Muscle layer of colon (tissue), 2 donors: ENCODE data around the gene NOXO1.

Experiments
- H3K27ac ChIP-seq: one replicate; pipeline ENCODE4 v1.7.0; 2013; ENCODE audit warnings: low read depth, mild to moderate bottlenecking, low read length, moderate library complexity
- H3K27me3 ChIP-seq, 2 donors: one replicate each; pipeline ENCODE4 v1.7.0; 2013; ENCODE audit warnings: low read length in 2 of 2, mild to moderate bottlenecking in 2 of 2; ENCODE audit not compliant: insufficient read depth in 2 of 2, control insufficient read depth in 1 of 2
- H3K36me3 ChIP-seq: one replicate; pipeline ENCODE4 v1.7.0; 2013; ENCODE audit warnings: mild to moderate bottlenecking, low read length; ENCODE audit not compliant: insufficient read depth
- H3K4me1 ChIP-seq: one replicate; pipeline ENCODE4 v1.7.0; 2013; ENCODE audit warnings: mild to moderate bottlenecking, low read length; ENCODE audit not compliant: insufficient read depth
- H3K4me3 ChIP-seq, 2 donors: one replicate each; pipeline ENCODE4 v1.7.0; 2013; ENCODE audit warnings: low read length in 2 of 2, low read depth in 1 of 2, mild to moderate bottlenecking in 1 of 2, moderate library complexity in 1 of 2
- H3K9ac ChIP-seq: one replicate; pipeline ENCODE4 v1.7.0; 2013; ENCODE audit warnings: low read length
- H3K9me3 ChIP-seq: one replicate; pipeline ENCODE4 v1.7.0; 2013; ENCODE audit warnings: mild to moderate bottlenecking, low read length
- donor health status: abdominal sarcoma.
- donor health status: Adenocarcinoma of cecum.

Gene NOXO1

DNA sequence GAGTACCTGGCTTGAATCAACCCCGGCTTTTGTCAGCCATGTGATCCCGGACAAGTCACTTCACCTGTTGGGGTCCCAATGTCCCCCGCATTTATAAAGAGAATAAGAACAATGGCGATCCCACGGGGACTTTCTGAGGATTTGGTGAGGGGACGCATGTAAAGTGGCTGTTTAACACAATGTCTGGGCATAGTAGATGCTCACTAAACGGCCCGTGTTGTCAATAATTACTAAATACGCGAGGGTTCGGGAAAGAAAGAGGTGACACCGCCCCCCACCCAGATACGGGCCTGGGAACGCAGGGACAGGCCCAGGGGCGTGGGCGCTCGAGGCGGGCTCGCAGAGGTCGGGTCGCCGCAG is 10.3 kb upstream of the NOXO1 start:
- H3K4me3 ChIP-seq: peak overlapping the region in 1 of 2 donors; percentile 32
- H3K36me3 ChIP-seq: peaks cover 5% of the 10 kb centered on the region
- H3K9ac ChIP-seq: no peak overlapping the region
- peaks cover 26 to 42% of the 10 kb centered on the region in 2 donors for H3K27me3 ChIP-seq
- H3K4me1 ChIP-seq: peaks cover 11% of the 10 kb centered on the region
- no peak overlapping the region for H3K27ac ChIP-seq
- H3K9me3 ChIP-seq: no peaks in the 10 kb centered on the region

GRCh38 chr16:1991135-1991551 is 9.9 kb upstream of the NOXO1 start:
- no peak overlapping the region for H3K27ac ChIP-seq
- peaks cover 11% of the 10 kb centered on the region for H3K4me1 ChIP-seq
- H3K27me3 ChIP-seq: peaks cover 26 to 42% of the 10 kb centered on the region in 2 donors
- H3K9me3 ChIP-seq: no peaks in the 10 kb centered on the region
- H3K4me3 ChIP-seq: peak overlapping the region in 1 of 2 donors; percentile 32
- H3K36me3 ChIP-seq: peaks cover 10% of the 10 kb centered on the region
- no peak overlapping the region for H3K9ac ChIP-seq

GRCh38 chr16:1990351-1991134 is 9.3 kb upstream of the NOXO1 start:
- Histone ChIP-seq H3K4me3 (no peak overlapping the region), H3K27ac (no peak overlapping the region), H3K9ac (no peak overlapping the region), H3K36me3 (peaks cover 15% of the 10 kb centered on the region), H3K9me3 (no peaks in the 10 kb centered on the region), H3K27me3 (peaks cover 26 to 42% of the 10 kb centered on the region in 2 donors), H3K4me1 (peaks cover 11% of the 10 kb centered on the region)

DNA sequence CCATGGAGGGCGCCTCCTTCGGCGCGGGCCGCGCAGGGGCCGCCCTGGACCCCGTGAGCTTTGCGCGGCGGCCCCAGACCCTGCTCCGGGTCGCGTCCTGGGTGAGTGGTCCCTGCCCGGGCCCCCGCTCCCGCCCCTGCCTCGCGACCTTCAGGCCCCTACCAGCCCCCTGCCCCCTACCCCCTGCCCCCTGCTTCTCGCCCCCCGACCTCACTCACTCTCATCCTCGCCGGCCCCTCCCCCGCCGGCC is 8.8 kb upstream of the NOXO1 start:
- Histone ChIP-seq H3K9me3 (no peaks in the 10 kb centered on the region), H3K4me1 (peaks cover 16% of the 10 kb centered on the region), H3K9ac (no peak overlapping the region), H3K4me3 (no peak overlapping the region), H3K27ac (no peak overlapping the region), H3K36me3 (peaks cover 15% of the 10 kb centered on the region), H3K27me3 (peaks cover 26 to 42% of the 10 kb centered on the region in 2 donors)

DNA sequence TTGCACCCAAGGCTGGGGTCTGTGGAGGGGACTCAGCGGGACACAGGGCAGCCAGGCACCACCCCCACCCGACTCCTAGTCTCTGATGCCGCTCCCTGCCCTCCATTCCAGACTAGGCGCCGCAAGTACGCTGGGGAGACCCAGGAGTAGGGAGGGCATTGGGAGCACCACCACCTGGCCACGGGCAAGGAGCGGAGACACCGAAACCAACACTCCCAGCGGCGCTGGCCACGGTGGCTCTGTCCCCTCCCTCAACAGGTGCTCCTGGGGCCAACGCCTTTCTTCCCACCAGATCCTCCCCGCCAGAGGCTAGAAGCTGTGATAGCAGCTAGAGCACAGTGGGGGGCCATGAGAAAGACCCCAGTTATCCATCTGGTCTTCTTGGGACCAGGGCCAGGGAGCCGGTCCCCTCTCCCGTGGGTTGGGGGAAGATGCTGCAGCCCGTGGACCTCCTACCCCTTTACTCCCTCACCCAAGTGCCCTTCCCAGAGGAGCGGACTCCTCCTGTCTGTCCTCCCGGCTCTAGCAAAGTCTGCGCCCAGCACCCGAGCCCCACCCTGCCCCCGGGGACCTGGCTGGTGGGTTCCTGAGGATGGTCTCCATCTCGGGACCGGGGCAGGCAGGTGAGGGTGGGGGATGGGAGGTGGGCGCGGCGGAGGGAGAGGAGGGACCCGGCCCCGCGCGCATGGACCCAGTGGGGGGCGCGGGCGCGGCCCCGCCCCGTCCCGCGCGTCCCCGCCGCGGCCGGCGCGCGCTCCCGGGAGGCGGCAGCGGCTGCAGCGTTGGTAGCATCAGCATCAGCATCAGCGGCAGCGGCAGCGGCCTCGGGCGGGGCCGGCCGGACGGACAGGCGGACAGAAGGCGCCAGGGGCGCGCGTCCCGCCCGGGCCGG is 8.2 kb upstream of the NOXO1 start, which contains the start of gene SYNGR3:
Gene SYNGR3 (plus strand): TSS at position 762 of the 892 bp plus-strand sequence. CDS start 133 bp downstream, outside the sequence.
- Histone ChIP-seq H3K9me3 (no peaks in the 10 kb centered on the region), H3K9ac (no peak within 1 kb of the TSS), H3K27ac (no peak within 1 kb of the TSS), H3K4me1 (peaks cover 20% of the 10 kb centered on the region), H3K27me3 (peaks cover 26 to 42% of the 10 kb centered on the region in 2 donors), H3K4me3 (no peak within 1 kb of the TSS), H3K36me3 (peaks cover 15% of the 10 kb centered on the region)

DNA sequence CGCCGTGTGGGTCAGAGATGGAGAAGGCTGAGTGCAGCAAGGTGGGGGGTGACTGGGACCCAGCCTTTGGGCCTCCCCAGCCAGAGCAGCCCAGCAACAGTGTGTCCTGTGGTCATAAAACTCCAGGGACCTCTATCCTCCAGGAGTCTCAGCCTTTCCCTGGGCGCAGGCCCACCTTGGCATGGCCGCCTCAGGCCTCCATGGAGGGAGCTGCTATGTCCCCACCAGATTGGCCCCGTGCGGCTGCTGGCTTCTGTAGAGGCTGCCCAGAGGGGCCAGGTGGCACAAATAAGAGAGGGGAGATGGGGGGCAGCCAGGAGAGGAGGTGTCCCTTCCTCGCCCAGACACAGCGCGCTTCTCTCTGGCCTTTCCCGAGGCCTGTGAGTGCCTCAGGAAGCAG is 5.9 kb upstream of the NOXO1 start:
- no peak overlapping the region for H3K9ac ChIP-seq
- peaks cover 15% of the 10 kb centered on the region for H3K36me3 ChIP-seq
- H3K27ac ChIP-seq: no peak overlapping the region
- H3K4me3 ChIP-seq: no peak overlapping the region
- H3K9me3 ChIP-seq: no peaks in the 10 kb centered on the region
- peaks cover 28 to 39% of the 10 kb centered on the region in 2 donors for H3K27me3 ChIP-seq
- H3K4me1 ChIP-seq: peaks cover 24% of the 10 kb centered on the region

DNA sequence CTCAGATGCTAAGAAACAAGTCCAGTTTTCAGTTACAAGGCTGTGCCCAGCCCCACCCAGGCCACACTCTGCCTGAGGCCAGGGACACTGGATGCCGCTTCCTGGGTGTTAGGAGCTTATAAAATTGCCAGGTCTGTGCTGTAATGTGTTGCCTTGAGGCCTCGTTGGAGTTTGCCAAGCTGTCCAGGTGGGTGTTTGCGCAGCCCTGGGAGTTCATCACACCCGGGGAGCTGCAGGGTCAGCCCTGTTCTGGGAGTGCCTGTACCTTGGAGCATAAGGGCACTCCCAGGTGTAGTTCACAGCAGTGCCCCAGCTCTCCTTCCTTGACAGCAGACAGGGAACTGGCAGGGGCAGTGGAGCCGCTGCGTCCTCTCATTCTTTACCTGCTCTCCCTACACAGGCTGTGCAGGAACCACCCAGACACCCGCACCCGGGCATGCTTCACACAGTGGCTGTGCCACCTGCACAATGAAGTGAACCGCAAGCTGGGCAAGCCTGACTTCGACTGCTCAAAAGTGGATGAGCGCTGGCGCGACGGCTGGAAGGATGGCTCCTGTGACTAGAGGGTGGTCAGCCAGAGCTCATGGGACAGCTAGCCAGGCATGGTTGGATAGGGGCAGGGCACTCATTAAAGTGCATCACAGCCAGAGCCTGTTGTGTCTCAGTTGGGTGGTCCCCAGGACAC is 4.3 kb upstream of the NOXO1 start:
- Histone ChIP-seq H3K36me3 (peaks cover 15% of the 10 kb centered on the region), H3K9me3 (no peaks in the 10 kb centered on the region), H3K27ac (no peak overlapping the region), H3K27me3 (peaks cover 34 to 43% of the 10 kb centered on the region in 2 donors), H3K9ac (no peak overlapping the region), H3K4me1 (peaks cover 16% of the 10 kb centered on the region), H3K4me3 (peak overlapping the region in 1 of 2 donors; percentile 61)

DNA sequence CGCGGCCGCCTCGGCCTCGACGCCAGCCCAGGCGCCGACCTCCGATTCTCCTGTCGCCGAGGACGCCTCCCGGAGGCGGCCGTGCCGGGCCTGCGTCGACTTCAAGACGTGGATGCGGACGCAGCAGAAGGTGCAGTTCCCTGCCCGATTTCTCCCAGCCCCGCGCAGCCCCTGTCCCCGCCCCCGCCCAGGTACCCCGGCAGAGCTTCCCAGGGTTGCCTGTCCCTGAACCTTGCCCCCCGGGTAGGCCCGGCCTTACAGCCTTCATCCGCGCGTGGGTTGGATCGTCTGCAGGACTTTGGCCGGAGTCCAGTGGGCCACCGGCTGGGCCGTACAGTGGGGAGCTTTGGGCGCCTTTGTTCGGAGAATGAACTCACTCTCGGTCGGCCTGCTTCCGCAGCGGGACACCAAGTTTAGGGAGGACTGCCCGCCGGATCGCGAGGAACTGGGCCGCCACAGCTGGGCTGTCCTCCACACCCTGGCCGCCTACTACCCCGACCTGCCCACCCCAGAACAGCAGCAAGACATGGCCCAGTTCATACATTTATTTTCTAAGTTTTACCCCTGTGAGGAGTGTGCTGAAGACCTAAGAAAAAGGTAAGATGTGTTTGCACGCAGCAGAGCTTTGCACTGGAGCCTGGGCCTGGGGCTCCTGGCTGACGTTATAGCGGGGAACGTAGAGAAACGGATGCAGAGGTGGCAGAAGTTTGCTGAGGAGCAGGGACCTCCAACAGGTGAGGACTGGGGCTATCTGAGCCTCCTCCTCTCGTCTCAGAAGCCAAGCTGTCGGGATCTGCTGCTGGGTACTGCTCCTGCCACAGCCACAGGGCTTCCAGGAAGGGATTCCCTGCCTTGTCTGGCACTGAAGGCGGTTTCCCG is 3.3 kb upstream of the NOXO1 start:
- peak overlapping the region; percentile 63 for H3K27ac ChIP-seq
- H3K4me1 ChIP-seq: peaks cover 14% of the 10 kb centered on the region
- H3K36me3 ChIP-seq: peaks cover 15% of the 10 kb centered on the region
- peaks cover 31 to 47% of the 10 kb centered on the region in 2 donors for H3K27me3 ChIP-seq
- peak overlapping the region; percentile 27 for H3K9ac ChIP-seq
- peak overlapping the region; percentile 61 to 87 for H3K4me3 ChIP-seq
- H3K9me3 ChIP-seq: no peaks in the 10 kb centered on the region

GRCh38 chr16:1983544-1984346 is 2.5 kb upstream of the NOXO1 start, which contains the start of gene GFER:
Gene GFER (plus strand): TSS chr16:1984193. CDS start chr16:1984219, 26 bp downstream.
- Histone ChIP-seq H3K4me1 (peaks cover 14% of the 10 kb centered on the region), H3K27ac (peak within 1 kb of the TSS; percentile 63), H3K9ac (peak within 1 kb of the TSS; percentile 27), H3K36me3 (peaks cover 15% of the 10 kb centered on the region), H3K27me3 (peaks cover 22 to 47% of the 10 kb centered on the region in 2 donors), H3K9me3 (no peaks in the 10 kb centered on the region), H3K4me3 (peak within 1 kb of the TSS; percentile 61 to 87)

GRCh38 chr16:1982991-1983543 is 1.8 kb upstream of the NOXO1 start:
- peaks cover 19 to 50% of the 10 kb centered on the region in 2 donors for H3K27me3 ChIP-seq
- H3K27ac ChIP-seq: no peak overlapping the region
- H3K4me3 ChIP-seq: peak overlapping the region; percentile 61 to 87
- peaks cover 14% of the 10 kb centered on the region for H3K4me1 ChIP-seq
- no peaks in the 10 kb centered on the region for H3K9me3 ChIP-seq
- H3K9ac ChIP-seq: no peak overlapping the region
- H3K36me3 ChIP-seq: peaks cover 15% of the 10 kb centered on the region
